Left ventricle myocardium inferior (tissue), 1 donor: Measurements from ENCODE around the gene KLRF2. TPM values are rescaled to one million over a fixed set of nuclear protein-coding genes. Genes with fewer than 3 reads are reported as not detected.

Source experiments
- DNase-seq: peaks from one replicate; pipeline ENCODE4 v3.0.0-alpha.2; 2020
- H3K27ac ChIP-seq: fragments of 200-600 bp; replicated peaks from 2 replicates; pipeline ENCODE4 v1.8.0; 2021
- H3K27me3 ChIP-seq: fragments of 200-600 bp; 2 replicates; pipeline ENCODE4 v1.8.0; 2021; ENCODE audit warnings: low read depth
- H3K36me3 ChIP-seq: fragments of 200-600 bp; 2 replicates; pipeline ENCODE4 v1.8.0; 2021
- H3K4me1 ChIP-seq: fragments of 200-600 bp; 2 replicates; pipeline ENCODE4 v1.8.0; 2021
- H3K4me3 ChIP-seq: fragments of 200-600 bp; 2 replicates; pipeline ENCODE4 v1.8.0; 2021; ENCODE audit warnings: mild to moderate bottlenecking, moderate library complexity
- H3K9me3 ChIP-seq: fragments of 200-600 bp; replicated peaks from 2 replicates; pipeline ENCODE4 v1.8.0; 2021
- CTCF ChIP-seq: fragments of 200-600 bp; IDR thresholded peaks from 2 replicates; pipeline ENCODE4 v1.8.0; 2021; ENCODE audit warnings: antibody characterized with exemption, mild to moderate bottlenecking, borderline replicate concordance
- intact Hi-C: fragments of 100-400 bp; cut with micrococcal nuclease; formaldehyde crosslinking; loops from one replicate; pipeline ENCODE4 v1.11.0; 2022
- total RNA-seq: library from RNA; stranded (reverse); fragmentation: NEBNext Ultra II Directional; extraction: Animal tissue kit (Norgen Biotek cat#: 25700); gene quantifications from one replicate; pipeline ENCODE4 v1.2.1, GENCODE V29; 2021
- donor health status: DM: no; HTN: yes; CAD: no; lungs with severe emphysema.

Gene KLRF2
- total RNA-seq, 1 donor from 2014 or later = not detected

GRCh38 chr12:9943240-9943639, 62.0 kb downstream of the KLRF2 start:
- Histone ChIP-seq H3K27me3 (peaks cover 14% of the 10 kb centered on the region), H3K36me3 (no peaks in the 10 kb centered on the region), H3K4me1 (no peaks in the 10 kb centered on the region), H3K4me3 (no peak overlapping the region), H3K9me3 (no peaks in the 10 kb centered on the region), H3K27ac (no peak overlapping the region)
- intact Hi-C loops = no loop called here
- no peak for TF ChIP-seq CTCF
- no peak for DNase-seq

- Histone ChIP-seq H3K27me3 (peaks cover 9% of the 10 kb centered on the region), H3K4me1 (no peaks in the 10 kb centered on the region), H3K4me3 (no peak overlapping the region), H3K27ac (no peak overlapping the region), H3K9me3 (no peaks in the 10 kb centered on the region), H3K36me3 (no peaks in the 10 kb centered on the region)
- no peak for TF ChIP-seq CTCF
- intact Hi-C loops = no loop called here
- no peak for DNase-seq
These were observed 63.1 kb downstream of the KLRF2 start for GRCh38 chr12:9944391-9944790.

Other genes with a start within 250 kb of the KLRF2 start
- gene CLEC2D, start 211.8 kb upstream of the KLRF2 start, total RNA-seq = 3.3 TPM
- not detected for gene CLECL1, start 148.4 kb upstream of the KLRF2 start, total RNA-seq
- 0.25 TPM for gene CD69, start 120.6 kb upstream of the KLRF2 start, total RNA-seq
- gene KLRF1, start 54.0 kb upstream of the KLRF2 start, total RNA-seq = not detected
- gene CLEC2B, start 12.1 kb upstream of the KLRF2 start, total RNA-seq = 4.4 TPM
- gene CLEC2A, start 50.9 kb downstream of the KLRF2 start, total RNA-seq = not detected
- gene CLEC12A, start 89.9 kb downstream of the KLRF2 start, total RNA-seq = 5.7 TPM
- not detected for gene CLEC1B, start 117.6 kb downstream of the KLRF2 start, total RNA-seq
- not detected for gene CLEC12B, start 129.1 kb downstream of the KLRF2 start, total RNA-seq
- gene CLEC9A, start 149.2 kb downstream of the KLRF2 start, total RNA-seq = not detected
- gene CLEC1A, start 217.5 kb downstream of the KLRF2 start, total RNA-seq = 2.4 TPM
- 1.3 TPM for gene CLEC7A, start 248.7 kb downstream of the KLRF2 start, total RNA-seq